ENCODE data around the gene ST3GAL4. TPM values are rescaled to one million over a fixed set of nuclear protein-coding genes. Genes with fewer than 3 reads are reported as not detected.

ST3GAL4 gene
- total and polyA plus RNA-seq, 2 of the 8 experiments (the other 6 are each of a cell fraction or from before 2014, with no cell fraction given): 15.6 to 20.0 TPM

DNA sequence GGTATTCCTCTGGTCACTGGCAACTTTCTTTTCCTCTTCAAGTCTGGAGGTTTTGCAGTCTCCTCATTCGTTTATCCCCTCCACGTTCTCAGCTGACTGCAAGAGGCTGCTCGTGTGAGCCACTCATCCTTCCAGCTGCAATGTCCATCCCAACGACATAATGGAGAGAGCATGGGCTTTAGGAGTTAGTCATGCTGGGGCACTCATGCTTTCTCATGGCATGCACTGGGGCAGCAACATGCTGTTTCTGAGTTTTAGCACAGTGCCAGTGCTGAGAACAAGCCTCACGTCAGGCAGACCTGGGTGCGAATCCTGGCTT, 44.5 kb upstream of the ST3GAL4 start (continued):
- no peak for TF ChIP-seq POLR2AphosphoS5 (IDR thresholded peaks at IDR 0.05; ENCODE audit: low read depth, low read length)
- no peak for TF ChIP-seq TEAD4 (IDR thresholded peaks at IDR 0.05; ENCODE audit: low read depth, low read length)
- TF ChIP-seq, protein P1, sequence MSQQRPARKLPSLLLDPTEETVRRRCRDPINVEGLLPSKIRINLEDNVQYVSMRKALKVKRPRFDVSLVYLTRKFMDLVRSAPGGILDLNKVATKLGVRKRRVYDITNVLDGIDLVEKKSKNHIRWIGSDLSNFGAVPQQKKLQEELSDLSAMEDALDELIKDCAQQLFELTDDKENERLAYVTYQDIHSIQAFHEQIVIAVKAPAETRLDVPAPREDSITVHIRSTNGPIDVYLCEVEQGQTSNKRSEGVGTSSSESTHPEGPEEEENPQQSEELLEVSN (IDR thresholded peaks at IDR 0.05): no peak
- no peak for TF ChIP-seq BRCA1 (IDR thresholded peaks at IDR 0.05; ENCODE audit: low read depth, low read length)
